Type B pancreatic cell (in vitro differentiated cells): ENCODE results near the gene MRTFA. TPM values are rescaled to one million over a fixed set of nuclear protein-coding genes. Genes with fewer than 3 reads are reported as not detected.
A peak's percentile ranks its signal among the peaks of the same experiment; 100 is the strongest.
"Not testable (repeated sequence)": the region's sequence is repeated elsewhere in the genome, so short reads cannot be mapped to it uniquely, and the experiment has no call there.

Experiments used
- DNase-seq: peaks from one replicate; pipeline ENCODE4 v3.0.0; 2021; ENCODE audit warnings: mixed read lengths; ENCODE audit not compliant: unreplicated experiment; ENCODE audit errors: extremely low spot score
- H3K27ac Mint-ChIP-seq: 2 replicates; pipeline ENCODE4 v1.8.0; 2021; ENCODE audit warnings: mild to moderate bottlenecking, mixed read lengths
- H3K27me3 Mint-ChIP-seq: 2 replicates; pipeline ENCODE4 v1.8.0; 2021; ENCODE audit warnings: mixed read lengths
- H3K36me3 Mint-ChIP-seq: 2 replicates; pipeline ENCODE4 v1.8.0; 2021; ENCODE audit warnings: mixed read lengths
- H3K4me1 Mint-ChIP-seq: one replicate; pipeline ENCODE4 v1.8.0; 2021; ENCODE audit warnings: mixed read lengths; ENCODE audit not compliant: unreplicated experiment
- H3K4me3 Mint-ChIP-seq: 2 replicates; pipeline ENCODE4 v1.8.0; 2021; ENCODE audit warnings: mild to moderate bottlenecking, mixed read lengths
- H3K9me3 Mint-ChIP-seq: 2 replicates; pipeline ENCODE4 v1.8.0; 2021; ENCODE audit warnings: mixed read lengths
- total RNA-seq: library from RNA; stranded (reverse); gene quantifications from 2 replicates; pipeline ENCODE4 v1.2.1, GENCODE V29; 2021; ENCODE audit warnings: low replicate concordance
- TF ChIP-seq, protein P1 (sequence below): fragments of 200-600 bp; sonication (generic); conservative IDR thresholded peaks from 2 replicates; pipeline ENCODE4 v1.5.0; 2021; ENCODE audit warnings: antibody characterized with exemption, mild to moderate bottlenecking

The MRTFA gene
- total RNA-seq, 1 donor from 2014 or later: 49.8 TPM

DNA sequence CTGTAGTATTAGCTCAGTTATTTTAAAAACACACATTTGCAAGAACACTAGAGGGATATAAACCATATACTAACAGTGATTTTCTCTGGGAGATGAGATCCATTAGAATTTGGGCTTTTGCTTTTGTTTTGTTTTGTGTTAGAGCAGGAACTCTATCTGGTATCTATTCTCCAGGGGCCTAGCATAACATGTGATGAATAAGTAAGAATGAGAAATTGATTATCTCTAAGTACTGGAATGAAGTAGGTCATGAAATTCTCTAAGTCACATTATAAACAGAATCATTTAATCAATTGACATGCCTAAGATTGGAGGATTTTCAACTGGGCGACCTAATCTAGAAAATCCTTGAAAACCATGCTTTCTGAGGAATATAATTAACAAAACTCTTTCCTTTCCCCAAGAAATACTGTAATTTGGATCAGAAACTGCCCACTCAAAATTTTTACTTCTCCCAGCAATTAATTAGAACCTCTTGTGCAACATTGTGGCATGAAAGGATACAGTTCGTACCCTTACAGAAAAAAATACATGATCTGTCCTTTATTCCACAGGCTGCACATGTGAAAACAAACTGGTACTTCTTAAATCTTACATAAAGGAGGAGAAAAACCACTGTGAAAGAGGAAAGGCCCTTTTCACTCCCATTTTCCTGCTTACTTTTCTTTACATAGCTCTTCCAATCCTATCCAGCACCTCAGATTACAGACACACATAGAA lies 93.5 kb downstream of the MRTFA start:
- no peak overlapping the region for H3K4me3 Mint-ChIP-seq
- peaks cover 17% of the 10 kb centered on the region for H3K4me1 Mint-ChIP-seq
- no peaks in the 10 kb centered on the region for H3K27me3 Mint-ChIP-seq
- no peak for DNase-seq
- no peaks in the 10 kb centered on the region for H3K9me3 Mint-ChIP-seq
- no peak overlapping the region for H3K27ac Mint-ChIP-seq
- H3K36me3 Mint-ChIP-seq: peaks cover 22% of the 10 kb centered on the region
- TF ChIP-seq, protein P1, sequence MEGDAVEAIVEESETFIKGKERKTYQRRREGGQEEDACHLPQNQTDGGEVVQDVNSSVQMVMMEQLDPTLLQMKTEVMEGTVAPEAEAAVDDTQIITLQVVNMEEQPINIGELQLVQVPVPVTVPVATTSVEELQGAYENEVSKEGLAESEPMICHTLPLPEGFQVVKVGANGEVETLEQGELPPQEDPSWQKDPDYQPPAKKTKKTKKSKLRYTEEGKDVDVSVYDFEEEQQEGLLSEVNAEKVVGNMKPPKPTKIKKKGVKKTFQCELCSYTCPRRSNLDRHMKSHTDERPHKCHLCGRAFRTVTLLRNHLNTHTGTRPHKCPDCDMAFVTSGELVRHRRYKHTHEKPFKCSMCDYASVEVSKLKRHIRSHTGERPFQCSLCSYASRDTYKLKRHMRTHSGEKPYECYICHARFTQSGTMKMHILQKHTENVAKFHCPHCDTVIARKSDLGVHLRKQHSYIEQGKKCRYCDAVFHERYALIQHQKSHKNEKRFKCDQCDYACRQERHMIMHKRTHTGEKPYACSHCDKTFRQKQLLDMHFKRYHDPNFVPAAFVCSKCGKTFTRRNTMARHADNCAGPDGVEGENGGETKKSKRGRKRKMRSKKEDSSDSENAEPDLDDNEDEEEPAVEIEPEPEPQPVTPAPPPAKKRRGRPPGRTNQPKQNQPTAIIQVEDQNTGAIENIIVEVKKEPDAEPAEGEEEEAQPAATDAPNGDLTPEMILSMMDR: no peak

DNA sequence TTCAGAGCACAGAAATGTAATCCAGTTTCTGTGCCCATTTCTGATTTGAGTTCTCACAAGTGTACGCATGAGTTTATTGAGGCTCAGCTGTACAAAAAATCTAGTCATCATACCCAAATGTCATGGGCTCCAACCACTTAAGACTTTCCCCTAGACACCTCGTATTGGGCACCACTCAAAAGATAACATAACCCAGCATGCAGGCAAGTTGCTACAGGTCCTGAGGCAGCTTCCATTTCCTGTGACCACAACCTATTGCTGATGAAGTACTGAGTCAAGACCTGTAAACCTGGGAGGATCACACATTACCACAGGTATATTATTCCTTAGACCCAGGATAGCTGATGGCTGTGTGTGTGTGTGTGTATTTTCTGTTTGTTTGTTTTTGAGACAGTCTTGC lies 95.2 kb downstream of the MRTFA start:
- Mint-ChIP-seq H3K27ac (no peak overlapping the region), H3K27me3 (no peaks in the 10 kb centered on the region), H3K36me3 (peaks cover 11% of the 10 kb centered on the region), H3K4me3 (no peak overlapping the region), H3K4me1 (peaks cover 17% of the 10 kb centered on the region), H3K9me3 (no peaks in the 10 kb centered on the region)
- DNase-seq: no peak
- TF ChIP-seq, protein P1: no peak

DNA sequence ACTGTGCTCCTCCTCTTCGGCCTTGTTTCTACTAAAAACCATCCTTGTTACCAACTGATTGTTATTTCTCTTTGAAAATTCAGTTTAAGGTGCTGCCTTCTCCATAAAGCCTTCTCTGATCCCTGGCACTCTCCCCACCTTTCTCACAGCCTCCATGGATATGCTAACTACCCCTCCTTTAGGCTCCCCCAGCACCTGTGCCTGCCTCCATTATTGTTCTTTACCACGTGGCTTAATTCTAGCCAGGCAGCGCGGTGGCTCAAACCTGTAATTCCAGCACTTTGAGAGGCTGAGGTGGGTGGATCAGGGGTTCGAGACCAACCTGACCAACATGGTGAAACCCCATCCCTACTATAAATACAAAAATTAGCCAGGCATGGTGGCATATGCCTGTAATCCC lies 96.3 kb downstream of the MRTFA start:
- TF ChIP-seq, protein P1: no peak
- H3K4me1 Mint-ChIP-seq: peaks cover 17% of the 10 kb centered on the region
- no peak overlapping the region for H3K27ac Mint-ChIP-seq
- H3K27me3 Mint-ChIP-seq: no peaks in the 10 kb centered on the region
- H3K4me3 Mint-ChIP-seq: no peak overlapping the region
- no peak for DNase-seq
- no peaks in the 10 kb centered on the region for H3K9me3 Mint-ChIP-seq
- peaks cover 9% of the 10 kb centered on the region for H3K36me3 Mint-ChIP-seq

DNA sequence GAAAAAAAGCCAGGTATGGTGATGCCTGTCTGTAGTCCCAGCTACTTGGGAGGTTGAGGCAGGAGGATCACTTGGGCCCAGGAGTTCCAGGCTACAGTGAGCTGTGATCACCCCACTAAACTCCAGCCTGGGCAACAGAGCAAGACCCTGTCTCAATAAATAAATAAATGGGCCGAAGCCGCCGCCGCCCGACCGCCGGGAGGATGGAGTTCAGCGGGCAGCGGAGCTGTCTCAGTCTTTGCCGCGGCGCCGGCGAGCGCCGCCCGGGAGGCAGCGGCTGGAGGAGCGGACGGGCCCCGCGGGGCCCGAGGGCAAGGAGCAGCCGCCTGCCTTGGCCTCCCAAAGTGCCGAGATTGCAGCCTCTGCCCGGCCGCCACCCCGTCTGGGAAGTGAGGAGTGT lies 100.4 kb downstream of the MRTFA start:
- not testable (repeated sequence) for H3K27me3 Mint-ChIP-seq, DNase-seq, H3K36me3 Mint-ChIP-seq, H3K27ac Mint-ChIP-seq, H3K4me3 Mint-ChIP-seq, H3K9me3 Mint-ChIP-seq
- peaks cover 35% of the 10 kb centered on the region for H3K4me1 Mint-ChIP-seq

DNA sequence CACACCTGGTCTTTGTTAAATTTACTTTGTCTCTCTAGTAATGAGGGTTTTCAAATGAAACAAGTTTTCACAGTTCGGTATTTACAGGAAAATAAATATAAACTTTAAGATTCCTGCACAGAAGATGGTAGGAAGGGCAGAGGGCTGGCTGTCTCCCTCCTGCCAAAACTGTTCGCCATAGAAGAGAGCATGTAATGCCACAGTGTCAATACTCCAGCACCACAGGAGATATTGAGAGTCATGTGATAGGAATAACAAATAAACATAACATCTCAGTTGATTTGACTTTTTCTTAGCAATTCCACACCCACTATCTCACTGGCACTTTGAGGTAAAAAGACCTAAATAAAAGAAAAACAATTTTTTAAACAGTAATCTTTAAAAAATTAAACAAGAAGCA lies 100.9 kb downstream of the MRTFA start:
- TF ChIP-seq, protein P1: no peak
- no peak for DNase-seq
- Mint-ChIP-seq H3K4me1 (peaks cover 37% of the 10 kb centered on the region), H3K27me3 (no peaks in the 10 kb centered on the region), H3K9me3 (no peaks in the 10 kb centered on the region), H3K36me3 (peaks cover 4% of the 10 kb centered on the region), H3K27ac (peak overlapping the region; percentile 65), H3K4me3 (peak overlapping the region; percentile 49)

DNA sequence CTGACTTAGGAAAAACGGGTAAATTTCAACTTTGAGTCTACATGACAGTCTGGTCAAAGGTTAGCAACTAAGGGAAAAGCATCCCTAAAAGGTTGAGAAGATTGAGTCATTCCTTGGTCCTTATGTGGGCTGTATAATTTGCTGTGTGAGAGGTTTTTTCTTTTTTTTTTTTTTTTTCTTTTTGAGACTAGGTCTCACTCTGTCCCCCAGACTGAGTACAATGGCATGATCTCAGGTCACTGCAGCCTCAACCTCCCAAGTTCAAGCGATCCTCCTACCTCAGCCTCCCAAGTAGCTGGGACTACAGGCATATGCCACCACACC lies 101.4 kb downstream of the MRTFA start:
- H3K27ac Mint-ChIP-seq: peak overlapping the region; percentile 65
- DNase-seq: no peak
- peak overlapping the region; percentile 75 for H3K4me3 Mint-ChIP-seq
- no peaks in the 10 kb centered on the region for H3K9me3 Mint-ChIP-seq
- H3K36me3 Mint-ChIP-seq: peaks cover 4% of the 10 kb centered on the region
- TF ChIP-seq, protein P1: no peak
- no peaks in the 10 kb centered on the region for H3K27me3 Mint-ChIP-seq
- peaks cover 40% of the 10 kb centered on the region for H3K4me1 Mint-ChIP-seq
